ENCODE results near the gene MTARC2.

DNA sequence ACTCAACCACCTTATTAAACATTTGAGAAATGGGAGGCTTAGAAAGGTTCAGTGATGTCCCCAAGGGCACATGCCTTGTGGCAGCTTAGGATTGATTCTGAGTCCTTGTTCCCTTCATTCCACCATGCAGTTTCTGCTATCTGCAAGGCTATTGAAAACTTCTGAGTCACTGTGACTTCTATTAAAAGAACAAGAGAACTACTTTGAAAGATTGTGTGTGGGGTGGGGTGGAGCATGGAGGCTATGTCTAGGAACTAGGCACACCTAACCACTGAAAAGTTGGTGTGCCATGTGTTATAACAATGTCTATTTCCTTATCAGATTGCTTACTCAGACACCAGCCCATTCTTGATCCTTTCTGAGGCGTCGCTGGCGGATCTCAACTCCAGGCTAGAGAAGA lies 49.4 kb downstream of the MTARC2 start:
- TF ChIP-seq, protein P1, sequence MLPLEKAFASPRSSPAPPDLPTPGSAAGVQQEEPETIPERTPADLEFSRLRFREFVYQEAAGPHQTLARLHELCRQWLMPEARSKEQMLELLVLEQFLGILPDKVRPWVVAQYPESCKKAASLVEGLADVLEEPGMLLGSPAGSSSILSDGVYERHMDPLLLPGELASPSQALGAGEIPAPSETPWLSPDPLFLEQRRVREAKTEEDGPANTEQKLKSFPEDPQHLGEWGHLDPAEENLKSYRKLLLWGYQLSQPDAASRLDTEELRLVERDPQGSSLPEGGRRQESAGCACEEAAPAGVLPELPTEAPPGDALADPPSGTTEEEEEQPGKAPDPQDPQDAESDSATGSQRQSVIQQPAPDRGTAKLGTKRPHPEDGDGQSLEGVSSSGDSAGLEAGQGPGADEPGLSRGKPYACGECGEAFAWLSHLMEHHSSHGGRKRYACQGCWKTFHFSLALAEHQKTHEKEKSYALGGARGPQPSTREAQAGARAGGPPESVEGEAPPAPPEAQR (CRISPR knock-in tag; IDR thresholded peaks at IDR 0.05) = no peak
- TF ChIP-seq, protein P2, sequence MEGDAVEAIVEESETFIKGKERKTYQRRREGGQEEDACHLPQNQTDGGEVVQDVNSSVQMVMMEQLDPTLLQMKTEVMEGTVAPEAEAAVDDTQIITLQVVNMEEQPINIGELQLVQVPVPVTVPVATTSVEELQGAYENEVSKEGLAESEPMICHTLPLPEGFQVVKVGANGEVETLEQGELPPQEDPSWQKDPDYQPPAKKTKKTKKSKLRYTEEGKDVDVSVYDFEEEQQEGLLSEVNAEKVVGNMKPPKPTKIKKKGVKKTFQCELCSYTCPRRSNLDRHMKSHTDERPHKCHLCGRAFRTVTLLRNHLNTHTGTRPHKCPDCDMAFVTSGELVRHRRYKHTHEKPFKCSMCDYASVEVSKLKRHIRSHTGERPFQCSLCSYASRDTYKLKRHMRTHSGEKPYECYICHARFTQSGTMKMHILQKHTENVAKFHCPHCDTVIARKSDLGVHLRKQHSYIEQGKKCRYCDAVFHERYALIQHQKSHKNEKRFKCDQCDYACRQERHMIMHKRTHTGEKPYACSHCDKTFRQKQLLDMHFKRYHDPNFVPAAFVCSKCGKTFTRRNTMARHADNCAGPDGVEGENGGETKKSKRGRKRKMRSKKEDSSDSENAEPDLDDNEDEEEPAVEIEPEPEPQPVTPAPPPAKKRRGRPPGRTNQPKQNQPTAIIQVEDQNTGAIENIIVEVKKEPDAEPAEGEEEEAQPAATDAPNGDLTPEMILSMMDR (IDR thresholded peaks at IDR 0.05) = no peak
- TF ChIP-seq, protein P3, sequence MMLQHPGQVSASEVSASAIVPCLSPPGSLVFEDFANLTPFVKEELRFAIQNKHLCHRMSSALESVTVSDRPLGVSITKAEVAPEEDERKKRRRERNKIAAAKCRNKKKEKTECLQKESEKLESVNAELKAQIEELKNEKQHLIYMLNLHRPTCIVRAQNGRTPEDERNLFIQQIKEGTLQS (CRISPR knock-in tag; conservative IDR thresholded peaks at IDR 0.05) = no peak
- TF ChIP-seq ESRRA (CRISPR knock-in tag; IDR thresholded peaks at IDR 0.05; ENCODE audit: borderline replicate concordance) = no peak
- TF ChIP-seq FOXP1 (CRISPR knock-in tag; IDR thresholded peaks at IDR 0.05; ENCODE audit: borderline replicate concordance) = no peak
- TF ChIP-seq GABPB1 (CRISPR knock-in tag; IDR thresholded peaks at IDR 0.05) = no peak
- TF ChIP-seq TP53 (CRISPR knock-in tag; IDR thresholded peaks at IDR 0.05) = no peak
- TF ChIP-seq, protein P4, sequence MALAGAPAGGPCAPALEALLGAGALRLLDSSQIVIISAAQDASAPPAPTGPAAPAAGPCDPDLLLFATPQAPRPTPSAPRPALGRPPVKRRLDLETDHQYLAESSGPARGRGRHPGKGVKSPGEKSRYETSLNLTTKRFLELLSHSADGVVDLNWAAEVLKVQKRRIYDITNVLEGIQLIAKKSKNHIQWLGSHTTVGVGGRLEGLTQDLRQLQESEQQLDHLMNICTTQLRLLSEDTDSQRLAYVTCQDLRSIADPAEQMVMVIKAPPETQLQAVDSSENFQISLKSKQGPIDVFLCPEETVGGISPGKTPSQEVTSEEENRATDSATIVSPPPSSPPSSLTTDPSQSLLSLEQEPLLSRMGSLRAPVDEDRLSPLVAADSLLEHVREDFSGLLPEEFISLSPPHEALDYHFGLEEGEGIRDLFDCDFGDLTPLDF (CRISPR knock-in tag; IDR thresholded peaks at IDR 0.05) = no peak
- TF ChIP-seq CBFB (CRISPR knock-in tag; IDR thresholded peaks at IDR 0.05; ENCODE audit: low read depth) = no peak
- no peak for TF ChIP-seq FOXJ3 (CRISPR knock-in tag; IDR thresholded peaks at IDR 0.05; ENCODE audit: borderline replicate concordance)
- TF ChIP-seq NFYB (CRISPR knock-in tag; conservative IDR thresholded peaks at IDR 0.05; ENCODE audit: low read depth) = no peak
- no peak for TF ChIP-seq ZNF121 (CRISPR knock-in tag; IDR thresholded peaks at IDR 0.05)
- TF ChIP-seq RELA (CRISPR knock-in tag; IDR thresholded peaks at IDR 0.05; ENCODE audit: borderline replicate concordance) = no peak
- no peak for TF ChIP-seq ZNF232 (CRISPR knock-in tag; IDR thresholded peaks at IDR 0.05)
